GM06990 (cell line): ENCODE measurements around the gene C14orf39.

ENCODE experiments used
- DNase-seq: peaks from one replicate; pipeline ENCODE4 v3.0.0-alpha.2; 2011; ENCODE audit not compliant: insufficient read length; ENCODE audit errors: extremely low read depth
- H3K27me3 ChIP-seq: replicated peaks from 2 replicates; pipeline ENCODE4 v1.6.0; 2011; ENCODE audit warnings: low read length; ENCODE audit not compliant: control insufficient read depth, insufficient read depth
- H3K36me3 ChIP-seq: 2 replicates; pipeline ENCODE4 v1.5.1; 2011; ENCODE audit warnings: low read length; ENCODE audit not compliant: control insufficient read depth, insufficient read depth
- H3K4me3 ChIP-seq: replicated peaks from 2 replicates; pipeline ENCODE4 v1.5.1; 2011; ENCODE audit warnings: low read depth, mild to moderate bottlenecking, control low read depth, low read length
- CTCF ChIP-seq: IDR thresholded peaks from 2 replicates; pipeline ENCODE4 v1.5.1; 2011; ENCODE audit warnings: low read length, control low read depth, mild to moderate bottlenecking, inconsistent platforms; ENCODE audit not compliant: insufficient read depth, poor library complexity, severe bottlenecking

C14orf39 gene

GRCh38 chr14:60505448-60505847 is 19.6 kb upstream of the C14orf39 start:
- Histone ChIP-seq H3K4me3 (no peak overlapping the region), H3K36me3 (no peaks in the 10 kb centered on the region), H3K27me3 (peaks cover 5% of the 10 kb centered on the region)
- no peak for DNase-seq
- TF ChIP-seq CTCF: no peak

- H3K36me3 ChIP-seq: no peaks in the 10 kb centered on the region
- TF ChIP-seq CTCF: no peak
- H3K4me3 ChIP-seq: no peak overlapping the region
- no peak for DNase-seq
- H3K27me3 ChIP-seq: peaks cover 1% of the 10 kb centered on the region; the same call in 1 of the 2 replicates
Observed at GRCh38 chr14:60502541-60502940, 16.7 kb upstream of the C14orf39 start.

GRCh38 chr14:60495946-60496345 is 10.1 kb upstream of the C14orf39 start:
- Histone ChIP-seq H3K36me3 (no peaks in the 10 kb centered on the region), H3K27me3 (no peaks in the 10 kb centered on the region), H3K4me3 (no peak overlapping the region)
- no peak for TF ChIP-seq CTCF
- DNase-seq: no peak

- H3K36me3 ChIP-seq: no peaks in the 10 kb centered on the region
- no peak for TF ChIP-seq CTCF
- H3K4me3 ChIP-seq: no peak overlapping the region
- no peak for DNase-seq
- H3K27me3 ChIP-seq: no peaks in the 10 kb centered on the region; the same call in 1 of the 2 replicates
Observed at GRCh38 chr14:60490270-60490669, 4.4 kb upstream of the C14orf39 start.

GRCh38 chr14:60488175-60488574 is 2.3 kb upstream of the C14orf39 start:
- Histone ChIP-seq H3K27me3 (no peaks in the 10 kb centered on the region; the same call in 1 of the 2 replicates), H3K36me3 (no peaks in the 10 kb centered on the region), H3K4me3 (no peak overlapping the region)
- no peak for DNase-seq
- no peak for TF ChIP-seq CTCF

- no peak overlapping the region for H3K4me3 ChIP-seq
- no peaks in the 10 kb centered on the region; the same call in 1 of the 2 replicates for H3K27me3 ChIP-seq
- no peak for TF ChIP-seq CTCF
- no peak for DNase-seq
- H3K36me3 ChIP-seq: no peaks in the 10 kb centered on the region
Observed at GRCh38 chr14:60487211-60487610, 1.3 kb upstream of the C14orf39 start.
